Gastrocnemius medialis (tissue), 4 donors: ENCODE results near the gene EFNA5. TPM values are rescaled to one million over a fixed set of nuclear protein-coding genes. Genes with fewer than 3 reads are reported as not detected.

Experiments
- ATAC-seq, 2 donors: fragments of 150-250 bp; one replicate each; pipeline ENCODE4 v1.9.1; 2016
- DNase-seq, 2 donors: peaks; one replicate each; pipeline ENCODE4 v3.0.0-alpha.2; 2019
- H3K27ac ChIP-seq, 4 donors: fragments of 200-600 bp; sonication (generic); 1 replicate in 1 of 4; 2 replicates in 3 of 4; pipeline ENCODE4 v1.5.1; 2016 to 2018; ENCODE audit warnings: mild to moderate bottlenecking in 2 of 4, moderate library complexity in 1 of 4
- H3K27me3 ChIP-seq, 3 donors: fragments of 200-600 bp; sonication (generic) in 2 of 3; 1 replicate in 1 of 3; 2 replicates in 2 of 3; pipeline versions ENCODE4 v1.5.1 to v1.6.0; 2016 to 2019; ENCODE audit warnings: mild to moderate bottlenecking in 1 of 3, moderate library complexity in 1 of 3
- H3K36me3 ChIP-seq, 2 donors: fragments of 200-600 bp; sonication (generic) in 1 of 2; one replicate each; pipeline ENCODE4 v1.5.1; 2017 to 2018
- H3K4me1 ChIP-seq, 2 donors: fragments of 200-600 bp; sonication (generic) in 1 of 2; one replicate each; pipeline ENCODE4 v1.5.1; 2016 to 2017; ENCODE audit warnings: mild to moderate bottlenecking in 2 of 2
- H3K4me3 ChIP-seq, 4 donors: fragments of 200-600 bp; sonication (generic) in 3 of 4; 1 replicate in 1 of 4; 2 replicates in 3 of 4; pipeline ENCODE4 v1.5.1; 2016 to 2019; ENCODE audit warnings: mild to moderate bottlenecking in 2 of 4
- H3K9me3 ChIP-seq, 3 donors: fragments of 200-600 bp; sonication (generic) in 2 of 3; 1 replicate in 1 of 3; 2 replicates in 2 of 3; pipeline ENCODE4 v1.5.1; 2016 to 2019
- POLR2A ChIP-seq, 2 donors: fragments of 450-650 bp; IDR thresholded peaks; one replicate each; pipeline ENCODE4 v1.6.1; 2017; ENCODE audit warnings: antibody characterized with exemption in 2 of 2, mild to moderate bottlenecking in 2 of 2, moderate library complexity in 2 of 2
- in situ Hi-C, 4 donors: fragments of 200-750 bp; cut with MboI; loops; one replicate each; pipeline versions ENCODE4 v1.15.0 to v1.8.0; 2017; ENCODE audit warnings: low sequenced_read_pairs in 4 of 4
- intact Hi-C: fragments of 100-400 bp; cut with DNase I; formaldehyde crosslinking; loops from one replicate; pipeline ENCODE4 v1.15.1; 2023; ENCODE audit warnings: low total_unique reads
- total RNA-seq, 4 donors: library from RNA; depleted of rRNA; stranded (reverse); fragments of >200 nt; gene quantifications; one replicate each; pipeline versions ENCODE4 v1.1.0 to v1.2.3, GENCODE V29; 2016
- TF ChIP-seq, protein P1 (sequence below), 5 experiments: fragments of 450-650 bp in 3 of 5; fragments of 200-600 bp in 2 of 5; sonication (generic) in 2 of 5; IDR thresholded peaks in 4 of 5; conservative IDR thresholded peaks in 1 of 5; 1 replicate in 4 of 5; 2 replicates in 1 of 5; pipeline ENCODE4 v1.5.1; 2016 to 2019; ENCODE audit warnings: antibody characterized with exemption in 5 of 5, mild to moderate bottlenecking in 3 of 5, moderate library complexity in 3 of 5

Gene EFNA5
- total RNA-seq, 4 donors from 2014 or later, result 0.15 to 0.62 (median 0.20) TPM; not detected in 1

DNA sequence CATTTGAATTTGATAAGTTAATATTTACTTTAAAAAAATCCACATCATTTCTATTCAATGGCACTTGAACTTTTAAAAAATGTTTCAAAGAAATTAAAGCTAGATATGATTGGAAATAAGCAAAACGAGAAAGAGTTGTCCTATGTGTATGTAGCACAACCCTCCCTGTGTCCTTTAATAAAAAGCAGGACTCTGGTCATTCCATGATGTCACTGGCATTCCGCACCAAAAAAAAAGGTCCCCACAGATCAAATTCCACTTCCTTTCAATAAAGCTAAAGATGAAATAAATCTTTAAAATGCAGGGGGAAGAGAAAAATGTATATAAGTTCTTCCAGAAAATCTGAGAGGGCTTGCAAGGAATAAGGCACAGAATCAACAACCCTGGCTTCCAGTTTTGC lies 103.8 kb downstream of the EFNA5 start:
- in situ Hi-C loops, result no loop called here

DNA sequence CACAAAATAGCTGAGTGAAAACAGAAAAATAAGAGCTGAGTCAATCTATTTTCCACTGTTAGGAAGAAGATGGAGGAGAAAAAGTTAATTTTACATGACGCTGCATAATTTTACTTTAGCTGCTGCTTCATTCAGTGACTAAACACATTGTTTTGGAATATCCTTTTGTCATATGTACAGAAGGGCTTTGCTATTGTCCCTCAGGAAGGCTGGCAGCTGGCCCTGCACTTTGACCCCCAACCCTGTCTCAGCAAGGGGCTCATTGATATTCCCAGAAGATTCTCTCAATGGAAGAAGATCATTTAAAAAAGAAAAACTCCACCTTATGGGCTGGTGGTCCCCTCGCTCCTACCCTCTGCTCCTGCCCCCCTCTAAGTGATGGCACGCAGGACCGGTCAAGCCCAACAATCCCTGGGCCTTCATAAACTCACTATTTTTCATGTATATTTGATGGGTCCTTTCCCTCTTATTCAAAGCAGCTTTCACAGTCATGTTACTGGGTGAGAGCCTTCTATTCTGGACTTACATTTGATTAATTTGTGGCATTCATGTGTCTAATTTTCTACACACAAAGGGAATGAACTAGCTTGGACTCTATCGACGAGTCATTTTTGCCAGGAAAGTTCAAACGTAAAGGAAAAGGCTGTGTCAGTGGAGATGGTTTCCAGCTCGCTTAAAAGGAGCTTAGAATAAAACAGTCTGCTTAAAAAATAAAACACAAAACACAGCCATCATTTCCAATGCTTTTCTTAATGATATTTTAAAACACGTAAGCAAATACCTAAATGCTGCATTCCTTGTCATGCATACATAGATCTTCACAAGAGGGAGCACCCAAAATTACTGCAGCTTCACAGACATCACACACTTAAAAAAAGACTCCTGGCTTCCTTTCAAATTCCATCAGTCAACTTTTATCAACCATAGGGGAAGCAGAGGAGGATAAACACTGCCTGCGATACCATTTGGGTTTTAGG lies 104.7 kb downstream of the EFNA5 start:
- H3K36me3 ChIP-seq, result no peaks in the 10 kb centered on the region
- TF ChIP-seq, protein P1, sequence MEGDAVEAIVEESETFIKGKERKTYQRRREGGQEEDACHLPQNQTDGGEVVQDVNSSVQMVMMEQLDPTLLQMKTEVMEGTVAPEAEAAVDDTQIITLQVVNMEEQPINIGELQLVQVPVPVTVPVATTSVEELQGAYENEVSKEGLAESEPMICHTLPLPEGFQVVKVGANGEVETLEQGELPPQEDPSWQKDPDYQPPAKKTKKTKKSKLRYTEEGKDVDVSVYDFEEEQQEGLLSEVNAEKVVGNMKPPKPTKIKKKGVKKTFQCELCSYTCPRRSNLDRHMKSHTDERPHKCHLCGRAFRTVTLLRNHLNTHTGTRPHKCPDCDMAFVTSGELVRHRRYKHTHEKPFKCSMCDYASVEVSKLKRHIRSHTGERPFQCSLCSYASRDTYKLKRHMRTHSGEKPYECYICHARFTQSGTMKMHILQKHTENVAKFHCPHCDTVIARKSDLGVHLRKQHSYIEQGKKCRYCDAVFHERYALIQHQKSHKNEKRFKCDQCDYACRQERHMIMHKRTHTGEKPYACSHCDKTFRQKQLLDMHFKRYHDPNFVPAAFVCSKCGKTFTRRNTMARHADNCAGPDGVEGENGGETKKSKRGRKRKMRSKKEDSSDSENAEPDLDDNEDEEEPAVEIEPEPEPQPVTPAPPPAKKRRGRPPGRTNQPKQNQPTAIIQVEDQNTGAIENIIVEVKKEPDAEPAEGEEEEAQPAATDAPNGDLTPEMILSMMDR (IDR thresholded peaks at IDR 0.05 in 4 of 5, conservative IDR thresholded peaks at IDR 0.05 in 1 of 5), result no peak
- TF ChIP-seq POLR2A (IDR thresholded peaks at IDR 0.05), result no peak
- peaks cover 3 to 4% of the 10 kb centered on the region in 2 donors for H3K4me1 ChIP-seq
- in situ Hi-C loops, result no loop called here
- intact Hi-C loops, result no loop called here
- H3K9me3 ChIP-seq, result no peaks in the 10 kb centered on the region
- no peak for ATAC-seq
- no peak overlapping the region for H3K4me3 ChIP-seq
- no peak overlapping the region for H3K27ac ChIP-seq
- no peaks in the 10 kb centered on the region for H3K27me3 ChIP-seq
- DNase-seq, result no peak

More for the DNA sequence above, 103.8 kb downstream of the EFNA5 start:
- TF ChIP-seq, protein P1 (IDR thresholded peaks at IDR 0.05 in 4 of 5, conservative IDR thresholded peaks at IDR 0.05 in 1 of 5), result no peak
- no peak for TF ChIP-seq POLR2A (IDR thresholded peaks at IDR 0.05)
- Histone ChIP-seq H3K36me3 (no peaks in the 10 kb centered on the region), H3K4me1 (peaks cover 10 to 12% of the 10 kb centered on the region in 2 donors), H3K27ac (no peak overlapping the region), H3K27me3 (no peaks in the 10 kb centered on the region), H3K9me3 (no peaks in the 10 kb centered on the region), H3K4me3 (no peak overlapping the region)
- no peak for DNase-seq
- no peak for ATAC-seq
- intact Hi-C loops, result no loop called here

DNA sequence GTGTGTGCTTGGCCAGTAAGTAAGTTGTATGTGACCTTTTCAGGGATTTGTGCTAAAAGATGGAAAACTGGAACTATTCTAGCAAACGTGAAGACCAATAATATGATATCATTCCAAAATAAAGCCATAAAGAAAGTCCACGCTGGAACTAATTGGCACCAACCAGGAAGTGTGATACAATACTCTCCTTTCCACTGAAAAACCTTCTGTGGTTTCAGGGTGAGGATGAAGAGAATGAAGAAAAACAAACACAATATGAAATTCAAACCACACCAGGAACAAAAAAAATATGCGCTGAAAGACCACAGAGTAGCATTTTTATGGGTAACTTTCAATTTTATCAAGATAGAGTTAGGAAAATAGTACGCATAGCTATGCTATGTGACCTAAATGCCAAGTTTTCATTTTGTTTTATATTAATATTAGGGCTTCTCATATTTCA lies 105.8 kb downstream of the EFNA5 start:
- Histone ChIP-seq H3K4me3 (no peak overlapping the region), H3K27ac (no peak overlapping the region), H3K9me3 (no peaks in the 10 kb centered on the region), H3K27me3 (no peaks in the 10 kb centered on the region), H3K36me3 (no peaks in the 10 kb centered on the region), H3K4me1 (no peaks in the 10 kb centered on the region)
- TF ChIP-seq, protein P1 (IDR thresholded peaks at IDR 0.05 in 4 of 5, conservative IDR thresholded peaks at IDR 0.05 in 1 of 5), result no peak
- no peak for TF ChIP-seq POLR2A (IDR thresholded peaks at IDR 0.05)
- no peak for DNase-seq
- intact Hi-C loops (no loop called here), in situ Hi-C loops (no loop called here)
- no peak for ATAC-seq

DNA sequence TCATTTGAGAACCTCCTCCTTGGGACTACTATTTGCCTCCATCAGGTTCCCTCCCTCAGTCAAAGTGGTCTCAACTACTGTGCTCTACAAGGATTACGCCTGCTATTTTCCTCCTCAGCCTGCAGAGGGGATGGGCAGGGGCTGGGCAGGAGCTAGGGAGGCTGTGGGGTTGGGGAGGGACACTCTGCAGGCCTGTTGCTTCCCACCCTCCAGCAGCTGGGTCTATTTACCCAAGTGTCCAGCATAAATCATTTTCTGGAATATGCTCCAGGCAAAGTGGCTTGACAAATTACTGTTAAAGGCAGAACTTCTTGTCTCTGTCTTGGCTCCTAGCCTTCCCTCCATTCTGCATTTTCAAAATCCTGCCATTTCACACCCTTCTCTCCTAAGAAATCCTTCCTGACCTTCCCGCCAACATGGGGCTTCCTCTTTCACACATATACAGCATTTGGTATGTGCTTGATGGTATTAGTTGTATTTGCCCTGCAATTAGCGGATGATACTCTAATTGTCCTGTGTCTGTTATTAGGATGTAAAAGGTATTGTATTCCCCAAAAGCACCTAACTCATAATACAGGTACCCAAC lies 106.7 kb downstream of the EFNA5 start:
- Histone ChIP-seq H3K9me3 (no peaks in the 10 kb centered on the region), H3K27ac (no peak overlapping the region), H3K4me3 (no peak overlapping the region), H3K4me1 (no peaks in the 10 kb centered on the region), H3K27me3 (no peaks in the 10 kb centered on the region), H3K36me3 (no peaks in the 10 kb centered on the region)
- intact Hi-C loops, result no loop called here
- in situ Hi-C loops, result no loop called here
- no peak for TF ChIP-seq POLR2A (IDR thresholded peaks at IDR 0.05)
- TF ChIP-seq, protein P1 (IDR thresholded peaks at IDR 0.05 in 4 of 5, conservative IDR thresholded peaks at IDR 0.05 in 1 of 5), result no peak
- DNase-seq (no peak), ATAC-seq (no peak)
